Endodermal cell (in vitro differentiated cells): ENCODE results near the gene BLCAP. TPM values are rescaled to one million over a fixed set of nuclear protein-coding genes. Genes with fewer than 3 reads are reported as not detected.
A peak's percentile ranks its signal among the peaks of the same experiment; 100 is the strongest.

Experiments
- DNase-seq: peaks from one replicate; pipeline ENCODE4 v3.0.0-alpha.2; 2017
- H3K27ac ChIP-seq: 2 replicates; pipeline ENCODE4 v1.5.1; 2013; ENCODE audit warnings: mild to moderate bottlenecking, low read depth, low read length, moderate library complexity
- H3K27me3 ChIP-seq: 2 replicates; pipeline ENCODE4 v1.6.1; 2013; ENCODE audit warnings: mild to moderate bottlenecking, low read length, moderate library complexity; ENCODE audit not compliant: insufficient read depth, control insufficient read depth, poor library complexity, severe bottlenecking
- H3K36me3 ChIP-seq: 2 replicates; pipeline ENCODE4 v1.7.0; 2013; ENCODE audit warnings: mild to moderate bottlenecking, low read length, moderate library complexity; ENCODE audit not compliant: control insufficient read depth, insufficient read depth
- H3K4me1 ChIP-seq: one replicate; pipeline ENCODE4 v1.7.0; 2013; ENCODE audit warnings: low read length; ENCODE audit not compliant: control insufficient read depth, insufficient read depth
- H3K4me3 ChIP-seq: 2 replicates; pipeline ENCODE4 v1.5.1; 2013; ENCODE audit warnings: mild to moderate bottlenecking, low read length, moderate library complexity
- H3K9ac ChIP-seq: 2 replicates; pipeline ENCODE4 v1.6.1; 2013; ENCODE audit warnings: mild to moderate bottlenecking, low read length, moderate library complexity; ENCODE audit not compliant: poor library complexity, severe bottlenecking; ENCODE audit errors: extremely low read depth
- H3K9me3 ChIP-seq: 2 replicates; pipeline ENCODE4 v1.6.1; 2013; ENCODE audit warnings: mild to moderate bottlenecking, low read length, moderate library complexity; ENCODE audit not compliant: control insufficient read depth
- H3K27ac Mint-ChIP-seq: 2 replicates; pipeline ENCODE4 v1.8.0; 2020; ENCODE audit warnings: mixed read lengths
- H3K27me3 Mint-ChIP-seq: 2 replicates; pipeline ENCODE4 v1.8.0; 2021; ENCODE audit warnings: mild to moderate bottlenecking, mixed read lengths; ENCODE audit not compliant: insufficient read depth
- H3K36me3 Mint-ChIP-seq: 2 replicates; pipeline ENCODE4 v1.8.0; 2020; ENCODE audit warnings: low read depth, mixed read lengths
- H3K4me1 Mint-ChIP-seq: 2 replicates; pipeline ENCODE4 v1.8.0; 2020; ENCODE audit warnings: mixed read lengths
- H3K4me3 Mint-ChIP-seq: 2 replicates; pipeline ENCODE4 v1.8.0; 2020; ENCODE audit warnings: mild to moderate bottlenecking, moderate library complexity, mixed read lengths
- H3K9me3 Mint-ChIP-seq: 2 replicates; pipeline ENCODE4 v1.8.0; 2020; ENCODE audit warnings: mild to moderate bottlenecking, mixed read lengths
- CTCF ChIP-seq: fragments of 200-600 bp; sonication (generic); conservative IDR thresholded peaks from 2 replicates; pipeline ENCODE4 v1.5.0; 2021; ENCODE audit warnings: antibody characterized with exemption, mild to moderate bottlenecking
- WGBS, 2 experiments: methylation state at CpG; one replicate each; pipeline versions ENCODE4 v1.1.5 to v1.1.7; 2013; ENCODE audit warnings: missing lambda C conversion rate in 2 of 2, mixed read lengths in 1 of 2; ENCODE audit not compliant: insufficient coverage in 1 of 2, insufficient read length in 1 of 2; 5-methylcytosine and 5-hydroxymethylcytosine counted together
- total RNA-seq, 2 donors: library from RNA; stranded (reverse); fragmentation: NEBNext Ultra II Directional in 1 of 2; extraction: Animal tissue kit (Norgen Biotek cat#: 25700) in 1 of 2; gene quantifications; 2 replicates in 1 of 2; 3 replicates in 1 of 2; pipeline ENCODE4 v1.2.1, GENCODE V29; 2021

The BLCAP gene
- total RNA-seq, 2 donors from 2014 or later, result 32.5 to 56.5 TPM

DNA sequence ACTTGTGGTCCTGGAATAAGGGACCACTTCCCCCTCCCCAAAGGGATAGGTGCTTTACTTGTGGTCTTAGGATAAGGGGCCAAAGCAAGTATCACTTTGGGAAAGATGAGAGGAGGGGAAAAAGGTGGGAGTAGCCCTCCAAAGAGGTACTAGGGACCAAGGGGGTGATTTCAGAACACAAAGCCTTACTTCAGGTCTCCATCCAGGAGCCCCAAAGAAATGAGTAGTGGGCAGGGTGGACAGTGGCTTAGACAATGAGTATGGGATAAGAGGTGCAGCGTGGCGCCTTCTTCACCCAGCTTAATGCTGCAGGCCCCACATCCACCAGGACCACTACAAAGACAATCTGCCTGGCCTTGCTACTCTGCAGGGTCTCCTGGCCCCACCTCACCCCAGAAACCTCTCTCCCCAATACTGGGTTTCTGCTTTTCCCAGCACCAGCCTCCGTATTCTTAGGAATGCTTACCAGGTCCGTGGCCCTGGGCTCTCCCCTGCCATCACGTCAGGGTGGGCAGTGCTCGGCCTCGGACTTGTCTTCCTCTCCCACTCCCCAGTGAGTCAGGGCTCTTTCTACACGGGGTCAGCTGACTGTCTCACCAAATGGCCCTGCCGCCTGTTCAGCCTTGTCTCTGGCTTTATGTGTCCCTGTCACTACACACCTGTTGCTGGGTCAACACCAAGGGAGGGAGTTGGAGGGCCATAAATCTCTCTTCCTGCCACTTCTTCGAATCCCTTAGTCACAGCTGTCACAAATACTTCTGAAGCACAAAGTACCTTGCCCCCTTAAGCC lies 3.6 kb downstream of the BLCAP start:
- TF ChIP-seq CTCF, result no peak
- H3K27ac Mint-ChIP-seq, result no peak overlapping the region
- Histone ChIP-seq H3K36me3 (peaks cover 21% of the 10 kb centered on the region), H3K9ac (no peak overlapping the region), H3K9me3 (no peaks in the 10 kb centered on the region), H3K4me1 (peaks cover 6% of the 10 kb centered on the region), H3K27ac (no peak overlapping the region), H3K4me3 (no peak overlapping the region), H3K27me3 (no peaks in the 10 kb centered on the region)
- DNase-seq, result peak; percentile 33
- 83 to 91% methylated on average over 8 to 10 of the region's 10 CpGs for WGBS, 2 experiments
- H3K36me3 Mint-ChIP-seq, result peaks cover 22% of the 10 kb centered on the region
- H3K4me1 Mint-ChIP-seq, result peaks cover 42% of the 10 kb centered on the region
- H3K27me3 Mint-ChIP-seq, result peaks cover 8% of the 10 kb centered on the region
- H3K9me3 Mint-ChIP-seq, result no peaks in the 10 kb centered on the region
- H3K4me3 Mint-ChIP-seq, result no peak overlapping the region

- Mint-ChIP-seq H3K4me3 (no peak overlapping the region), H3K27ac (no peak overlapping the region), H3K9me3 (no peaks in the 10 kb centered on the region), H3K36me3 (peaks cover 32% of the 10 kb centered on the region), H3K4me1 (peaks cover 47% of the 10 kb centered on the region), H3K27me3 (peaks cover 8% of the 10 kb centered on the region)
- H3K36me3 ChIP-seq, result peaks cover 32% of the 10 kb centered on the region
- no peak for TF ChIP-seq CTCF
- no peak overlapping the region for H3K4me3 ChIP-seq
- WGBS, 2 experiments, result 93 to 96% methylated on average over 9 to 13 of the region's 13 CpGs
- H3K27me3 ChIP-seq, result no peaks in the 10 kb centered on the region
- H3K9ac ChIP-seq, result no peak overlapping the region
- H3K4me1 ChIP-seq, result peaks cover 11% of the 10 kb centered on the region
- no peaks in the 10 kb centered on the region for H3K9me3 ChIP-seq
- H3K27ac ChIP-seq, result no peak overlapping the region
- DNase-seq, result peak; percentile 32
Observed at GRCh38 chr20:37523012-37523391, 4.7 kb downstream of the BLCAP start.

DNA sequence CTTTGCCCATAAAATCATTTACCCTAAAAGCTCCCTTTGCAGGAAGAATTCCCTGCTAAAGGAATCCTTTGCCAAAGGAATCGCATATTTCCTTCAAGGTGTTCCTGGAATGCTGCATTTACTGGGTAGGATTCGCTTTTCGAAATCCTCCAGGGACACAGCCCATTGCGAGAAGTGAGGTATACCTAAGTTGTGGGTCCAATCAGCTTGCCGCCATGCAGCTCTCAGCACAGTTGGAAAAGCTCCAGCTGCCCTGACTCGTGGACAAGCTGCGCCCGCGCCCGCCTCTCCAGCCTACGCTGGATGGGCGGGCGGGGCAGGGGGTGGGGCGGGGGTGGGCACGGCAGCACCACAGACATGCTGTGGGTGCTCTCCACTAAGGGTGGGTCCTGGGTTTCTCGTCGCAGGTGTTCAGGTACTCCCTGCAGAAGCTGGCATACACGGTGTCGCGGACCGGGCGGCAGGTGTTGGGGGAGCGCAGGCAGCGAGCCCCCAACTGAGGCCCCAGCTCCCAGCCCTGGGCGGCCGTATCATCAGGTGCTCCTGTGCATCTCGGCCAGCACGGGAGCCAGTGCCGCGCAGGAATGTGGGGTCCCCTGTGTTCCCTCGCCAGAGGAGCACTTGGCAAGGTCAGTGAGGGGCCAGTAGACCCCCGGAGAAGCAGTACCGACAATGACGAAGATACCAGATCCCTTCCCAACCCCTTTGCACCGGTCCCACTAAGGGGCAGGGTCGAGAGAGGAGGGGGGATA lies 5.2 kb downstream of the BLCAP start:
- H3K9ac ChIP-seq, result no peak overlapping the region
- H3K27ac ChIP-seq, result no peak overlapping the region
- DNase-seq, result peak; percentile 56
- H3K36me3 ChIP-seq, result peaks cover 38% of the 10 kb centered on the region
- Mint-ChIP-seq H3K27me3 (peaks cover 8% of the 10 kb centered on the region), H3K9me3 (no peaks in the 10 kb centered on the region), H3K4me3 (peak overlapping the region; percentile 71), H3K36me3 (peaks cover 37% of the 10 kb centered on the region), H3K4me1 (peaks cover 52% of the 10 kb centered on the region), H3K27ac (no peak overlapping the region)
- H3K4me1 ChIP-seq, result peaks cover 11% of the 10 kb centered on the region
- H3K27me3 ChIP-seq, result no peaks in the 10 kb centered on the region
- no peak for TF ChIP-seq CTCF
- 77 to 82% methylated on average over 25 to 36 of the region's 36 CpGs for WGBS, 2 experiments
- no peaks in the 10 kb centered on the region for H3K9me3 ChIP-seq
- H3K4me3 ChIP-seq, result peak overlapping the region; percentile 81
